NCI-H748 (cell line): ENCODE results near the gene ALX3.
"Not testable (repeated sequence)": the region's sequence is repeated elsewhere in the genome, so short reads cannot be mapped to it uniquely, and the experiment has no call there.

Experiments
- DNase-seq: peaks from one replicate; lab custom pipeline; 2025; ENCODE audit not compliant: unreplicated experiment; lab: John Stamatoyannopoulos, UW

ALX3 gene

GRCh38 chr1:110089561-110090275, 19.2 kb upstream of the ALX3 start:
- DNase-seq, result no peak

GRCh38 chr1:110088739-110089316, 18.4 kb upstream of the ALX3 start:
- DNase-seq, result no peak

- DNase-seq, result peak; percentile 67
Measured at GRCh38 chr1:110087812-110088738, 17.6 kb upstream of the ALX3 start.

GRCh38 chr1:110086961-110087360, 16.5 kb upstream of the ALX3 start:
- DNase-seq, result no peak

- DNase-seq, result no peak
Measured at GRCh38 chr1:110085671-110086070, 15.2 kb upstream of the ALX3 start.

GRCh38 chr1:110084227-110085078, 14.0 kb upstream of the ALX3 start:
- DNase-seq, result no peak

GRCh38 chr1:110083866-110084226, 13.4 kb upstream of the ALX3 start:
- DNase-seq, result no peak

GRCh38 chr1:110083061-110083865, 12.8 kb upstream of the ALX3 start:
- DNase-seq, result no peak

- no peak for DNase-seq
Measured at GRCh38 chr1:110082477-110082876, 12.0 kb upstream of the ALX3 start.

GRCh38 chr1:110081061-110081460, 10.6 kb upstream of the ALX3 start:
- no peak for DNase-seq

- DNase-seq, result not testable (repeated sequence)
Measured at GRCh38 chr1:110079995-110080394, 9.5 kb upstream of the ALX3 start.

GRCh38 chr1:110076789-110077500, 6.5 kb upstream of the ALX3 start:
- no peak for DNase-seq

- DNase-seq, result no peak
Measured at GRCh38 chr1:110074166-110074565, 3.7 kb upstream of the ALX3 start.

GRCh38 chr1:110070282-110070669, 196 bp downstream of the ALX3 start:
- no peak for DNase-seq

- DNase-seq, result no peak
Measured at GRCh38 chr1:110069404-110070281, 829 bp downstream of the ALX3 start.

- no peak for DNase-seq
Measured at GRCh38 chr1:110068646-110069403, 1.6 kb downstream of the ALX3 start.

- no peak for DNase-seq
Measured at GRCh38 chr1:110067893-110068645, 2.4 kb downstream of the ALX3 start.
